Measurements from ENCODE around the gene FRRS1. TPM values are rescaled to one million over a fixed set of nuclear protein-coding genes. Genes with fewer than 3 reads are reported as not detected.

FRRS1 gene
- total and polyA plus RNA-seq, 12 donors = 0.81 to 26.8 (median 16.5) TPM

GRCh38 chr1:99756598-99756997, 9.8 kb downstream of the FRRS1 start:
- DNase-seq = no peak

GRCh38 chr1:99755664-99756063, 10.8 kb downstream of the FRRS1 start:
- intact Hi-C loops (cut with DNase I) = no loop called here
- H3K27ac ChIP-seq = peak overlapping the region in 3 of 5 donors; percentile 50 to 67 (median 51)
- WGBS, 4 donors = 26 to 44% (median 36%) methylated on average over 2 of the region's 2 CpGs

More at GRCh38 chr1:99756598-99756997, 9.8 kb downstream of the FRRS1 start:
- 30 to 42% (median 38%) methylated on average over 3 of the region's 3 CpGs for WGBS, 4 donors
- H3K9me3 ChIP-seq (replicated peaks in 1 of 3) = peaks cover 0 to 10% (median 0%) of the 10 kb centered on the region in 3 donors
- H3K4me3 ChIP-seq = no peak overlapping the region
- no peaks in the 10 kb centered on the region for H3K27me3 ChIP-seq
- H3K4me1 ChIP-seq (replicated peaks in 1 of 2) = peaks cover 47 to 50% of the 10 kb centered on the region in 2 donors
- H3K36me3 ChIP-seq (replicated peaks in 1 of 2) = no peaks in the 10 kb centered on the region
- TF ChIP-seq CTCF (IDR thresholded peaks at IDR 0.05) (no peak), POLR2A (IDR thresholded peaks at IDR 0.05) (no peak)
- intact Hi-C loops (cut with DNase I) = no loop called here
- H3K27ac ChIP-seq = peak overlapping the region in 3 of 5 donors; percentile 48 to 67 (median 50)

GRCh38 chr1:99754697-99755096, 11.7 kb downstream of the FRRS1 start:
- no peaks in the 10 kb centered on the region for H3K27me3 ChIP-seq
- H3K4me1 ChIP-seq (replicated peaks in 1 of 2) = peaks cover 38 to 50% of the 10 kb centered on the region in 2 donors
- WGBS, 4 donors = 92 to 97% (median 95%) methylated on average over 5 of the region's 5 CpGs
- no peak overlapping the region for H3K4me3 ChIP-seq
- H3K27ac ChIP-seq = no peak overlapping the region
- intact Hi-C loops (cut with DNase I) = no loop called here
- H3K9me3 ChIP-seq (replicated peaks in 1 of 3) = peaks cover 0 to 10% (median 0%) of the 10 kb centered on the region in 3 donors
- DNase-seq = no peak
- no peaks in the 10 kb centered on the region for H3K36me3 ChIP-seq (replicated peaks in 1 of 2)
- TF ChIP-seq POLR2A (IDR thresholded peaks at IDR 0.05) = no peak
- TF ChIP-seq CTCF (IDR thresholded peaks at IDR 0.05) = no peak

More at GRCh38 chr1:99755664-99756063, 10.8 kb downstream of the FRRS1 start:
- Histone ChIP-seq H3K36me3 (replicated peaks in 1 of 2) (no peaks in the 10 kb centered on the region), H3K27me3 (no peaks in the 10 kb centered on the region), H3K4me1 (replicated peaks in 1 of 2) (peaks cover 47 to 50% of the 10 kb centered on the region in 2 donors), H3K4me3 (no peak overlapping the region), H3K9me3 (replicated peaks in 1 of 3) (peaks cover 0 to 10% (median 0%) of the 10 kb centered on the region in 3 donors)
- no peak for DNase-seq
- TF ChIP-seq POLR2A (IDR thresholded peaks at IDR 0.05) (no peak), CTCF (IDR thresholded peaks at IDR 0.05) (no peak)

GRCh38 chr1:99754055-99754626, 12.3 kb downstream of the FRRS1 start:
- no peak for DNase-seq
- Histone ChIP-seq H3K27ac (no peak overlapping the region), H3K4me1 (replicated peaks in 1 of 2) (peaks cover 34 to 45% of the 10 kb centered on the region in 2 donors), H3K27me3 (no peaks in the 10 kb centered on the region), H3K9me3 (replicated peaks in 1 of 3) (peaks cover 0 to 10% (median 0%) of the 10 kb centered on the region in 3 donors), H3K36me3 (replicated peaks in 1 of 2) (no peaks in the 10 kb centered on the region), H3K4me3 (no peak overlapping the region)
- intact Hi-C loops (cut with DNase I) = no loop called here
- 87 to 97% (median 92%) methylated on average over 2 of the region's 2 CpGs for WGBS, 4 donors
- no peak for TF ChIP-seq CTCF (IDR thresholded peaks at IDR 0.05)
- no peak for TF ChIP-seq POLR2A (IDR thresholded peaks at IDR 0.05)

Data from adrenal gland (tissue), 12 donors.